GM10248 (cell line): Measurements from ENCODE around the gene TTC7B.

Experiments
- CTCF ChIA-PET: fragments of 300-600 bp; sonication (Branson Sonifier 250); formaldehyde crosslinking; extraction: SDS; loops from one replicate; lab custom pipeline; 2021; ENCODE audit warnings: antibody characterized with exemption; lab: Yijun Ruan, JAX
- POLR2A ChIA-PET: fragments of 350-650 bp; sonication (Branson Sonifier 250); formaldehyde crosslinking; extraction: SDS; loops from one replicate; lab custom pipeline; 2020; ENCODE audit warnings: antibody characterized with exemption; lab: Yijun Ruan, JAX
- DNase-seq: peaks from one replicate; pipeline ENCODE4 v3.0.0; 2012; ENCODE audit errors: extremely low spot score
- CTCF ChIP-seq: IDR thresholded peaks from 2 replicates; pipeline ENCODE4 v1.5.1; 2012; ENCODE audit warnings: mild to moderate bottlenecking, low read depth; ENCODE audit errors: extremely low read depth, missing control alignments, control extremely low read depth

TTC7B gene

GRCh38 chr14:90608929-90609341, 207.3 kb downstream of the TTC7B start:
- no peak for TF ChIP-seq CTCF
- DNase-seq, result peak; percentile 51
- POLR2A ChIA-PET, result no interaction called here
- CTCF ChIA-PET, result no interaction called here

- ChIA-PET POLR2A (no interaction called here), CTCF (no interaction called here)
- no peak for TF ChIP-seq CTCF
- DNase-seq, result no peak
Observed at GRCh38 chr14:90608281-90608680, 207.9 kb downstream of the TTC7B start.

- DNase-seq, result no peak
- ChIA-PET CTCF (no interaction called here), POLR2A (no interaction called here)
- TF ChIP-seq CTCF, result no peak
Observed at GRCh38 chr14:90607141-90607540, 209.1 kb downstream of the TTC7B start.

- DNase-seq, result no peak
- CTCF ChIA-PET, result interaction anchor here (1.3 kb wide), 1 partner anchor 207 kb away, joined by 3 read pairs; no protein-coding TSS in a partner anchor
- POLR2A ChIA-PET, result no interaction called here
- no peak for TF ChIP-seq CTCF
Observed at GRCh38 chr14:90606434-90606833, 209.8 kb downstream of the TTC7B start.

GRCh38 chr14:90605430-90605829, 210.8 kb downstream of the TTC7B start:
- CTCF ChIA-PET, result interaction anchor here (1.3 kb wide), 1 partner anchor 205 kb away, joined by 3 read pairs; no protein-coding TSS in a partner anchor
- POLR2A ChIA-PET, result no interaction called here
- DNase-seq, result no peak
- TF ChIP-seq CTCF, result no peak

DNA sequence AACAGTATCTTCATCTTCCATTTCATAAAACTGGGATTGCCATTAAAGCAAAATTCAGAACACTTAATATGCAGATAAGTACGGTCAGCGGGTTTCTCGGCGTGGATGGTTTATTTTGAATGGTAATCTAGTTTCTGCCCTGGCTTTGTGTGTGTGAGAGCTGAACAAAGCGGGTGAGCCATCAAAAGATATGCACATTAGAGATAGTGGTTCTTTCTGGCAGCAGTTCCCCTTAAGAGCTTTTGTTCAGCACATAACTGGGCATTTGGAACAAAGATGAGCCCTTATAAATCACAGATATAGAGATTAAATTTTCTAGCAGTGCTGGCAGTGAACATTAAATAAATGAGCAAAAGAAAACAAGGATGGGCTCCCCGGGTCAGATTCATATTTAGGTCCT, 211.9 kb downstream of the TTC7B start:
- ChIA-PET CTCF (no interaction called here), POLR2A (no interaction called here)
- no peak for TF ChIP-seq CTCF
- DNase-seq, result no peak

GRCh38 chr14:90603841-90604240, 212.4 kb downstream of the TTC7B start:
- TF ChIP-seq CTCF, result no peak
- no peak for DNase-seq
- ChIA-PET CTCF (no interaction called here), POLR2A (no interaction called here)
